Activated naive CD8-positive, alpha-beta T cell treated with anti-CD3 and anti-CD28 coated beads for 36 hours (primary cell): Measurements from ENCODE around the gene DCTN4. TPM values are rescaled to one million over a fixed set of nuclear protein-coding genes. Genes with fewer than 3 reads are reported as not detected.

Experiments
- DNase-seq: peaks from one replicate; pipeline ENCODE4 v3.0.0; 2021
- H3K27ac Mint-ChIP-seq: one replicate; pipeline ENCODE4 v1.8.0; 2022; ENCODE audit warnings: mild to moderate bottlenecking, moderate library complexity, mixed read lengths
- H3K27me3 Mint-ChIP-seq: one replicate; pipeline ENCODE4 v1.8.0; 2022; ENCODE audit warnings: mild to moderate bottlenecking, mixed read lengths
- H3K36me3 Mint-ChIP-seq: one replicate; pipeline ENCODE4 v1.8.0; 2021; ENCODE audit warnings: mild to moderate bottlenecking, mixed read lengths
- H3K4me1 Mint-ChIP-seq: one replicate; pipeline ENCODE4 v1.8.0; 2021; ENCODE audit warnings: mixed read lengths
- H3K4me3 Mint-ChIP-seq: one replicate; pipeline ENCODE4 v1.8.0; 2022; ENCODE audit warnings: mild to moderate bottlenecking, moderate library complexity, mixed read lengths
- H3K9me3 Mint-ChIP-seq: one replicate; pipeline ENCODE4 v1.8.0; 2022; ENCODE audit warnings: mixed read lengths
- total RNA-seq, 2 experiments: library from RNA; stranded (reverse); gene quantifications; one replicate each; pipeline ENCODE4 v1.2.3, GENCODE V29; 2021

DCTN4 gene
- total RNA-seq, 2 experiments from 2014 or later = 33.7 to 37.4 TPM

GRCh38 chr5:150658699-150659265 is 100.0 kb downstream of the DCTN4 start:
- Mint-ChIP-seq H3K27ac (no peak overlapping the region), H3K36me3 (no peaks in the 10 kb centered on the region), H3K4me1 (peaks cover 2% of the 10 kb centered on the region), H3K9me3 (no peaks in the 10 kb centered on the region), H3K27me3 (no peaks in the 10 kb centered on the region), H3K4me3 (no peak overlapping the region)
- no peak for DNase-seq

Other genes with a start within 250 kb of the DCTN4 start
- under 1 TPM; 0.39 to 0.76 TPM for gene SYNPO, start 118.4 kb downstream of the DCTN4 start, total RNA-seq
- gene MYOZ3, start 97.8 kb downstream of the DCTN4 start, total RNA-seq = under 1 TPM; 0.06 to 0.16 TPM
- 10 to 100 TPM; 62.7 to 71.7 TPM for gene RBM22, start 58.0 kb downstream of the DCTN4 start, total RNA-seq
- 10 to 100 TPM; 10.4 to 10.6 TPM for gene SMIM3, start 19.7 kb upstream of the DCTN4 start, total RNA-seq
- 1 to 10 TPM; 2.5 to 2.9 TPM for gene IRGM, start 87.5 kb upstream of the DCTN4 start, total RNA-seq
- gene ZNF300, start 146.0 kb upstream of the DCTN4 start, total RNA-seq = 1 to 10 TPM; 2.8 TPM